GM12878 (cell line): Measurements from ENCODE around the gene PPP1R1A. TPM values are rescaled to one million over a fixed set of nuclear protein-coding genes. Genes with fewer than 3 reads are reported as not detected.

Experiments
- ATAC-seq: fragments of 200-7000 bp; cut with Tn5 transposase; 3 replicates; pipeline ENCODE4 v1.9.1; 2020; ENCODE audit warnings: mild to moderate bottlenecking, moderate library complexity
- BruUV-seq: library from RNA; stranded (reverse); fragments of 400-500 nt; replicated peaks from 2 replicates; lab custom pipeline; 2021; lab: Mats Ljungman, UMichigan
- CTCF ChIA-PET: fragments of 300-600 bp; sonication (Branson Sonifier 250); formaldehyde crosslinking; extraction: SDS; loops from one replicate; lab custom pipeline; 2021; ENCODE audit warnings: inconsistent platforms; lab: Yijun Ruan, JAX
- POLR2A ChIA-PET: fragments of 350-600 bp; formaldehyde crosslinking; extraction: SDS; loops from one replicate; lab custom pipeline; 2021; ENCODE audit warnings: inconsistent platforms; lab: Charles Lee
- RAD21 ChIA-PET: fragments of 300-600 bp; sonication (Branson Sonifier 250); formaldehyde crosslinking; loops from one replicate; lab custom pipeline; 2023; ENCODE audit warnings: antibody characterized with exemption; ENCODE audit not compliant: unreplicated experiment; lab: Charles Lee
- SMC1A ChIA-PET: fragments of 300-600 bp; sonication (Branson Sonifier 250); formaldehyde crosslinking; loops from one replicate; lab custom pipeline; 2023; ENCODE audit not compliant: unreplicated experiment, uncharacterized antibody; lab: Charles Lee
- DNase-seq: peaks from one replicate; pipeline ENCODE4 v3.0.0-alpha.2; 2011; ENCODE audit warnings: low read depth, low spot score
- FAIRE-seq: peaks from 3 replicates; lab custom pipeline; 2011; peaks lifted over from hg19 to GRCh38; lab: Jason Lieb, UNC
- H2AFZ ChIP-seq: 2 replicates; pipeline ENCODE4 v1.6.0; 2011; ENCODE audit warnings: low read depth, low read length, control low read depth; ENCODE audit not compliant: control insufficient read depth
- H3K27ac ChIP-seq: 2 replicates; pipeline ENCODE4 v1.5.1; 2011; ENCODE audit warnings: control low read depth; ENCODE audit not compliant: control insufficient read depth, insufficient read depth
- H3K27me3 ChIP-seq, 2 experiments: replicated peaks in 1 of 2; 2 replicates each; pipeline versions ENCODE4 v1.6.0 to v1.6.1; 2011; ENCODE audit warnings: low read length in 1 of 2; ENCODE audit not compliant: control insufficient read depth in 2 of 2, insufficient read depth in 2 of 2
- H3K36me3 ChIP-seq, 2 experiments: 2 replicates each; pipeline ENCODE4 v1.5.1; 2011; ENCODE audit warnings: low read length in 1 of 2; ENCODE audit not compliant: control insufficient read depth in 2 of 2, insufficient read depth in 2 of 2
- H3K4me1 ChIP-seq: 2 replicates; pipeline ENCODE4 v1.6.1; 2011; ENCODE audit warnings: mild to moderate bottlenecking, low read length, moderate library complexity, mixed read lengths; ENCODE audit not compliant: control insufficient read depth, insufficient read depth
- H3K4me2 ChIP-seq: 2 replicates; pipeline ENCODE4 v1.6.0; 2011; ENCODE audit warnings: control low read depth; ENCODE audit not compliant: control insufficient read depth, insufficient read depth
- H3K4me3 ChIP-seq: fragments of 200-600 bp; sonication (generic); 2 replicates; pipeline ENCODE4 v1.5.1; 2016
- H3K79me2 ChIP-seq: 2 replicates; pipeline ENCODE4 v1.6.0; 2011; ENCODE audit warnings: low read length; ENCODE audit not compliant: control insufficient read depth, insufficient read depth
- H3K9ac ChIP-seq: 2 replicates; pipeline ENCODE4 v1.8.0; 2011; ENCODE audit warnings: low read length, control low read depth, mixed read lengths; ENCODE audit not compliant: control insufficient read depth, insufficient read depth
- H3K9me3 ChIP-seq: replicated peaks from 3 replicates; pipeline ENCODE4 v1.5.1; 2011; ENCODE audit warnings: mild to moderate bottlenecking, low read length; ENCODE audit not compliant: control insufficient read depth, insufficient read depth
- H4K20me1 ChIP-seq: 2 replicates; pipeline ENCODE4 v1.6.0; 2011; ENCODE audit not compliant: control insufficient read depth, insufficient read depth
- BCL11A ChIP-seq: IDR thresholded peaks from 2 replicates; pipeline ENCODE4 v1.6.1; 2011; ENCODE audit warnings: low read depth, low read length
- EED ChIP-seq: sonication (generic); IDR thresholded peaks from 2 replicates; pipeline ENCODE4 v1.6.1; 2016; ENCODE audit warnings: antibody characterized with exemption, low read depth
- IRF4 ChIP-seq: IDR thresholded peaks from 2 replicates; pipeline ENCODE4 v1.6.1; 2011; ENCODE audit warnings: low read depth, low read length
- RB1 ChIP-seq: fragments of 450-650 bp; formaldehyde crosslinking; IDR thresholded peaks from 2 replicates; pipeline ENCODE4 v1.6.1; 2017; ENCODE audit warnings: mild to moderate bottlenecking, borderline replicate concordance
- SIN3A ChIP-seq: IDR thresholded peaks from 2 replicates; pipeline ENCODE4 v1.6.1; 2012; ENCODE audit warnings: low read depth, low read length, improper control_type of control experiment
- ZBED1 ChIP-seq: IDR thresholded peaks from 2 replicates; pipeline ENCODE4 v1.6.1; 2016; ENCODE audit warnings: borderline replicate concordance
- WGBS: methylation state at CpG from one replicate; pipeline ENCODE4 v1.1.6; 2016; ENCODE audit warnings: low lambda C conversion rate; ENCODE audit not compliant: insufficient replicate concordance, insufficient coverage; ENCODE audit errors: missing lambda C conversion rate; 5-methylcytosine and 5-hydroxymethylcytosine counted together
- in situ Hi-C: fragments of 300-500 bp; cut with MboI; formaldehyde crosslinking; loops from 9 replicates; pipeline ENCODE4 v1.14.3; 2018; ENCODE audit warnings: mixed read lengths
- intact Hi-C: fragments of 100-400 bp; cut with micrococcal nuclease; formaldehyde crosslinking; loops from one replicate; pipeline ENCODE4 v1.14.2; 2022; ENCODE audit not compliant: unreplicated experiment
- polyA plus RNA-seq, 11 experiments: library from polyadenylated mRNA; depleted of rRNA in 4 of 11; unstranded in 6 of 11; stranded (reverse) in 5 of 11; fragments of >200 nt; fragmentation: Nextera tagmentation in 4 of 11; fragmentation: Illumina TruSeq in 1 of 11; extraction: Ambion mirVana in 4 of 11; extraction: Trizol in 1 of 11; gene quantifications; 1 replicate in 1 of 11; 2 replicates in 10 of 11; pipeline versions ENCODE4 v1.2.1 to v1.2.3, GENCODE V29; 2011 to 2016; ENCODE audit warnings: inconsistent platforms in 2 of 11, missing spikeins in 2 of 11, low read depth in 1 of 11
- total RNA-seq, 4 experiments: library from RNA; depleted of rRNA in 3 of 4; stranded (reverse); fragments of >200 nt in 3 of 4; fragmentation: Illumina TruSeq in 1 of 4; extraction: Trizol in 1 of 4; gene quantifications; 2 replicates each; pipeline versions ENCODE4 v1.2.1 to v1.2.3, GENCODE V29; 2013 to 2021
- TF ChIP-seq, protein P1 (sequence below): fragments of 450-650 bp; IDR thresholded peaks from 2 replicates; pipeline ENCODE4 v1.6.1; 2016; ENCODE audit warnings: mild to moderate bottlenecking
- TF ChIP-seq, protein P2 (sequence below): IDR thresholded peaks from 2 replicates; pipeline ENCODE4 v1.6.1; 2012; ENCODE audit warnings: low read depth, low read length, improper control_type of control experiment
- TF ChIP-seq, protein P3 (sequence below): IDR thresholded peaks from 2 replicates; pipeline ENCODE4 v1.6.1; 2011; ENCODE audit warnings: low read depth, low read length, improper control_type of control experiment, borderline replicate concordance

The PPP1R1A gene
- total and polyA plus RNA-seq, 10 of the 15 experiments (the other 5 are each of a cell fraction or from before 2014, with no cell fraction given), result 0.03 to 0.08 (median 0.07) TPM; not detected in 7

DNA sequence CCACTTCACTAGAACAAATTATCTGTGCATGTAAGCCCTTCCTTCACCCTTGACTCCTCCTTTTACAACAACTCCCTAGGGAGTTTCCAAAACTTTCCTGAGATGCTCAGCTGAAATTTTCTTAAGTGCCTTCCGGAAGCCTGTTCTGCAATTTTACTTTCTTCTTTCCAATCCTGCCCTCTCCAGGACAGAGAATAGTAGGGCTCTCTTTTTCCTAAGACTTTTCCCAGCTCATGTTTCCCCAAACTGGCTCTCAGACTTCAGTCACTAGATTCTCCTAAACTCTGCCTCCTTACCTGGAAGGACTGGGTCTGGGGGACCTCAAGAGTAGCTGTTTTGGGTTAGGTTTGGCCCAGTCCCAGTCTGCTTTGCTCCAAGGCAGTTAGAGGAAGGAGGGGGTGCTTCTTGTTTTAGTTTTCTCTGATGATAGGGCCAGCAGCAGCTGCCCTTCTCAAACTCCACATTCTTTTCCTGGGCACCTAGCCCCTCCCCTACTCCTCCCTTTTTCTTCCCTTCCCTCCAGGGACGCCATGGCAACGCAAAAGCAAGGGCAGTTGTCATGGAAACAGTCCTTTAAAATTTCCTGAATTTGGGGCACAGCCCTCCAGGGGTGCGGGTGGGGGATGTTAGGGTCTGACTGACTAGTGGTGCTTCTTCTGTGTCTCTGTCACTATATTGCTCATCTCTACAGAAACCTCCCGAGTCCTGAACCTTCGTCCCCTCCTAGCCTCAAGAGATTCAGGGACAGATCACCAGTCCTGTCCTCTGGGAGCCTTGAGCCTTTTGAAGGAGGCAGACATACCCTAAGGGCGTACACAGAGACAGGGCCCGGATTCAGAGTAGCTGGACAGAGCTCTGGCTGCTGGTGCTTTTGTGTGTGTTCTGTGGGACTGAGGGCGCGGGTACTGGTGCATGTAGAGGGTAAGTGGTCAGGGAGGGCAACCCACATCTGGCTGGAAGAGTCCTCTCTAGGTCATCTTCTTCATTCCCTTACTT is 17.0 kb downstream of the PPP1R1A start:
- H3K4me3 ChIP-seq, result no peak overlapping the region
- ChIA-PET POLR2A (interaction anchor here (0.6 to 1.3 kb wide), 2 partner anchors 11 to 23 kb away, joined by 3 read pairs; no protein-coding TSS in a partner anchor), CTCF (interaction anchor here (1.2 to 2.5 kb wide), 2 partner anchors 9 to 32 kb away, joined by 4 to 10 read pairs; no protein-coding TSS in a partner anchor), SMC1A (no interaction called here), RAD21 (no interaction called here)
- H3K36me3 ChIP-seq, result peaks cover 0 to 2% of the 10 kb centered on the region in 2 experiments; a peak in 2 of 4 replicates
- no peaks in the 10 kb centered on the region for H3K4me1 ChIP-seq
- in situ Hi-C loops, result no loop called here
- H4K20me1 ChIP-seq, result no peaks in the 10 kb centered on the region
- ATAC-seq, result no peak
- FAIRE-seq, result no peak
- intact Hi-C loops, result no loop called here
- H3K27ac ChIP-seq, result no peak overlapping the region
- no peak for DNase-seq
- 69% methylated on average over 10 of the region's 10 CpGs for WGBS
- no peaks in the 10 kb centered on the region for H3K27me3 ChIP-seq
- no peaks in the 10 kb centered on the region for H3K9me3 ChIP-seq
- TF ChIP-seq, protein P1, sequence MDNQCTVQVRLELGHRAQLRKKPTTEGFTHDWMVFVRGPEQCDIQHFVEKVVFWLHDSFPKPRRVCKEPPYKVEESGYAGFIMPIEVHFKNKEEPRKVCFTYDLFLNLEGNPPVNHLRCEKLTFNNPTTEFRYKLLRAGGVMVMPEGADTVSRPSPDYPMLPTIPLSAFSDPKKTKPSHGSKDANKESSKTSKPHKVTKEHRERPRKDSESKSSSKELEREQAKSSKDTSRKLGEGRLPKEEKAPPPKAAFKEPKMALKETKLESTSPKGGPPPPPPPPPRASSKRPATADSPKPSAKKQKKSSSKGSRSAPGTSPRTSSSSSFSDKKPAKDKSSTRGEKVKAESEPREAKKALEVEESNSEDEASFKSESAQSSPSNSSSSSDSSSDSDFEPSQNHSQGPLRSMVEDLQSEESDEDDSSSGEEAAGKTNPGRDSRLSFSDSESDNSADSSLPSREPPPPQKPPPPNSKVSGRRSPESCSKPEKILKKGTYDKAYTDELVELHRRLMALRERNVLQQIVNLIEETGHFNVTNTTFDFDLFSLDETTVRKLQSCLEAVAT, result no peak
- TF ChIP-seq ZBED1 (no peak), RB1 (no peak), EED (no peak), BCL11A (no peak), SIN3A (no peak), IRF4 (no peak)
- TF ChIP-seq, protein P2, sequence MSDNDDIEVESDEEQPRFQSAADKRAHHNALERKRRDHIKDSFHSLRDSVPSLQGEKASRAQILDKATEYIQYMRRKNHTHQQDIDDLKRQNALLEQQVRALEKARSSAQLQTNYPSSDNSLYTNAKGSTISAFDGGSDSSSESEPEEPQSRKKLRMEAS, result no peak
- TF ChIP-seq, protein P3, sequence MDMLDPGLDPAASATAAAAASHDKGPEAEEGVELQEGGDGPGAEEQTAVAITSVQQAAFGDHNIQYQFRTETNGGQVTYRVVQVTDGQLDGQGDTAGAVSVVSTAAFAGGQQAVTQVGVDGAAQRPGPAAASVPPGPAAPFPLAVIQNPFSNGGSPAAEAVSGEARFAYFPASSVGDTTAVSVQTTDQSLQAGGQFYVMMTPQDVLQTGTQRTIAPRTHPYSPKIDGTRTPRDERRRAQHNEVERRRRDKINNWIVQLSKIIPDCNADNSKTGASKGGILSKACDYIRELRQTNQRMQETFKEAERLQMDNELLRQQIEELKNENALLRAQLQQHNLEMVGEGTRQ, result no peak
- no peak overlapping the region for H2AFZ ChIP-seq
- BruUV-seq, result no TSS peak
- no peak overlapping the region for H3K4me2 ChIP-seq
- H3K79me2 ChIP-seq, result no peaks in the 10 kb centered on the region
- no peak overlapping the region for H3K9ac ChIP-seq
